ENCODE measurements around the gene STARD9. TPM values are rescaled to one million over a fixed set of nuclear protein-coding genes. Genes with fewer than 3 reads are reported as not detected.

The STARD9 gene
- total and polyA plus RNA-seq, 9 of the 15 experiments (the other 6 are each of a cell fraction or from before 2014, with no cell fraction given), result 0.45 to 6.0 (median 3.6) TPM

GRCh38 chr15:42679285-42680141, 104.1 kb downstream of the STARD9 start (continued):
- TF ChIP-seq, protein P1, sequence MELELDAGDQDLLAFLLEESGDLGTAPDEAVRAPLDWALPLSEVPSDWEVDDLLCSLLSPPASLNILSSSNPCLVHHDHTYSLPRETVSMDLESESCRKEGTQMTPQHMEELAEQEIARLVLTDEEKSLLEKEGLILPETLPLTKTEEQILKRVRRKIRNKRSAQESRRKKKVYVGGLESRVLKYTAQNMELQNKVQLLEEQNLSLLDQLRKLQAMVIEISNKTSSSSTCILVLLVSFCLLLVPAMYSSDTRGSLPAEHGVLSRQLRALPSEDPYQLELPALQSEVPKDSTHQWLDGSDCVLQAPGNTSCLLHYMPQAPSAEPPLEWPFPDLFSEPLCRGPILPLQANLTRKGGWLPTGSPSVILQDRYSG (tag; conservative IDR thresholded peaks at IDR 0.05; ENCODE audit: low read depth), result no peak
- no peak for TF ChIP-seq ZNF551 (CRISPR knock-in tag; IDR thresholded peaks at IDR 0.05)
- TF ChIP-seq TCFL5 (CRISPR knock-in tag; conservative IDR thresholded peaks at IDR 0.05), result no peak
- no peak for TF ChIP-seq CBFA2T2 (conservative IDR thresholded peaks at IDR 0.05)
- TF ChIP-seq PPARD (CRISPR knock-in tag; IDR thresholded peaks at IDR 0.05), result no peak
- TF ChIP-seq SRSF1 (IDR thresholded peaks at IDR 0.05; ENCODE audit: low read depth, low read length), result no peak
- TF ChIP-seq CHD7 (IDR thresholded peaks at IDR 0.05; ENCODE audit: low read depth, low read length), result no peak
- TF ChIP-seq NFIC (IDR thresholded peaks at IDR 0.05), result 0 out of 2 replicates have a peak, but pooled peaks have one; percentile 11
